AG09319 (cell line): Measurements from ENCODE around the gene RASSF10.

Experiments
- DNase-seq: peaks from one replicate; pipeline ENCODE4 v3.0.0-alpha.2; 2010; ENCODE audit warnings: low read depth; ENCODE audit errors: extremely low read depth
- TF ChIP-seq, protein P1 (sequence below): IDR thresholded peaks from 2 replicates; pipeline ENCODE4 v1.5.1; 2011; ENCODE audit warnings: low read depth, mild to moderate bottlenecking, inconsistent platforms, low read length, moderate library complexity

Gene RASSF10

DNA sequence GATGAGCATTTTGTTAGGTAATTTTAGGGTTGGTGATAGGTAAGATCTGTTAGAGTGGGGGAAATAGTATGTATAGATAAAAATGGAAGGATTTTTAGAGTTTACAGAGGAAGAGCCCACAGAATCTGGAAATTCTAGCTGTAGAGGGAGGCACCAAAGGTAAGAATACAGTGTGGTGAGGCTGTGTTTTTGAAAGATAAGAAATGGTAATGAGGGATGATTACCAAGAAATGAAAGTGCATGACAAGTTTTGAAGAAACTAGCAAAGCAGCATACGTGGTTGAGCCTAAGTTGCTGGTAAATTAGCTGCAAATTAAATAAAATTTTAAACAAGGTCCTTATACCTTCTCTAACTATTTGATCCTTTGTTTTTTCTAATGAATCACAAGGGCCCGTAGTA is 14.6 kb upstream of the RASSF10 start:
- TF ChIP-seq, protein P1, sequence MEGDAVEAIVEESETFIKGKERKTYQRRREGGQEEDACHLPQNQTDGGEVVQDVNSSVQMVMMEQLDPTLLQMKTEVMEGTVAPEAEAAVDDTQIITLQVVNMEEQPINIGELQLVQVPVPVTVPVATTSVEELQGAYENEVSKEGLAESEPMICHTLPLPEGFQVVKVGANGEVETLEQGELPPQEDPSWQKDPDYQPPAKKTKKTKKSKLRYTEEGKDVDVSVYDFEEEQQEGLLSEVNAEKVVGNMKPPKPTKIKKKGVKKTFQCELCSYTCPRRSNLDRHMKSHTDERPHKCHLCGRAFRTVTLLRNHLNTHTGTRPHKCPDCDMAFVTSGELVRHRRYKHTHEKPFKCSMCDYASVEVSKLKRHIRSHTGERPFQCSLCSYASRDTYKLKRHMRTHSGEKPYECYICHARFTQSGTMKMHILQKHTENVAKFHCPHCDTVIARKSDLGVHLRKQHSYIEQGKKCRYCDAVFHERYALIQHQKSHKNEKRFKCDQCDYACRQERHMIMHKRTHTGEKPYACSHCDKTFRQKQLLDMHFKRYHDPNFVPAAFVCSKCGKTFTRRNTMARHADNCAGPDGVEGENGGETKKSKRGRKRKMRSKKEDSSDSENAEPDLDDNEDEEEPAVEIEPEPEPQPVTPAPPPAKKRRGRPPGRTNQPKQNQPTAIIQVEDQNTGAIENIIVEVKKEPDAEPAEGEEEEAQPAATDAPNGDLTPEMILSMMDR, result no peak
- DNase-seq, result no peak

DNA sequence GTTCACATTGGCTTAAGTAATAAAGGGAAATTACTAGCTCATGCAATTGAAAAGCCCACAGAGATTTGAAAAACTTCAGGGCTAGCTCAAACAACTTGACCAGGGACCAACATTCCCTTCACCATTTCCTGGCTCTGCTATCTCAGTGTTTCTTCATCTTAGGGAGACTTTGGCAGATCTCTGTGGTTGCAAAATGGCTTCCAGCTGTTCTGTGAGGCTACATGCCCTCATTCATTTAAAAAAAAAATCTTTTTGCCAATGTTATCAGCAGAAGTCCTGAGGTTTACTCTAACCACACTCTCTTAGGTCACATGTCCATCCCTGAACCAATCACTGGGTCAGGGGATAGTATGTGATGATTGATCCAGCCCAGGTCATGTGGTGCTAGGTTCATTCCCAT is 13.9 kb upstream of the RASSF10 start:
- TF ChIP-seq, protein P1, result no peak
- DNase-seq, result peak; percentile 28

DNA sequence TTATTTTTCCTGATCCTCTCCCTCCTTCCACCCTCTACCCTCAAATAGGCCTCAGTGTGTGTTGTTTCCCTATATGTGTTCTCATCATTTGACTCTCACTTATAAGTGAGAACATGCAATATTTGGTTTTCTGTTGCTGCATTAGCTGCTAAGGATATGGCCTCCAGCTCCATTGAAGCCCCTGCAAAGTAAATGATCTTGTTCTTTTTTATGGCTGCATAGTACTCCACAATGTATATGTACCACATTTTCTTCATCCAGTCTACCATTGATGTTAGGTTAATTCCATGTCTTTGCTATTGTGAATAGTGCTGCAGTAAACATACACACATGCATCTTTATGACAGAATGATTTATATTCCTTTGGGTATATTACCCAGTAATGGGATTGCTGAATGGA is 13.3 kb upstream of the RASSF10 start:
- no peak for DNase-seq
- TF ChIP-seq, protein P1, result no peak

DNA sequence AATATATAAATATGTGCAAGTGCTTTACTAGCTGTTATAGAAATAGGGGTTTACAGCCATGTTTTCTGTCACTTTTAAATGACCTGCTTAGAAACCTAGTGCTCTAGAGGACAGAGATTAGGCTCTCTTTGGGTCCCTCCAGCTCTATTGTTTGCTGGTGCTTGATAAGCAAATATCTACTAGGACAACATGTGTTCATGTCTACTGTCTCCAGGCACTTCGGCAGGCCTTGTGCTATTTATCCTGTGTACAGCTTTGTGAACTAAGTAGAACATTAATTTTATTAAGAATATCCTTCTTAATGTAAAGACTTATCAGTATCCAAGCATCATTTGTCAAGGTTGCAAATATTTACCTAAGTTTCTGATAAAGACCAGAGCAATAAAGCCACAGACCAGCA is 11.9 kb upstream of the RASSF10 start:
- TF ChIP-seq, protein P1, result no peak
- no peak for DNase-seq

DNA sequence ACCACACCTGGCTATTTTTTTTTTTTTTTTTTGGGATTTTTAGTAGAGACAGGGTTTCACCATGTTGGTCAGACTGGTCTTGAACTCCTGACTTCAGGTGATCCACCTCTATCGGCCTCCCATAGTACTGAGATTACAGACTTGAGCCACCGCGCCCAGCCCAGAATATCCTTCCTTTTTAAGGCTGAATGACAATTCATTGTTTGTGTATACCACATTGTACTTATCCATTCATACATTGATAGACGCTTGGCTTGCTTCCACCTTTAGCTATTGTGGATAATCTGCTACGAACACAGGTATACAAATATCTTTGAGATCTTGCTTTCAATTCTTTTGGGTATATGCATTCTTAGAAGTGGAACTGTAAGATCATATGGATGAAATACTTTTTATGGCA is 10.8 kb upstream of the RASSF10 start:
- TF ChIP-seq, protein P1, result no peak
- DNase-seq, result no peak

DNA sequence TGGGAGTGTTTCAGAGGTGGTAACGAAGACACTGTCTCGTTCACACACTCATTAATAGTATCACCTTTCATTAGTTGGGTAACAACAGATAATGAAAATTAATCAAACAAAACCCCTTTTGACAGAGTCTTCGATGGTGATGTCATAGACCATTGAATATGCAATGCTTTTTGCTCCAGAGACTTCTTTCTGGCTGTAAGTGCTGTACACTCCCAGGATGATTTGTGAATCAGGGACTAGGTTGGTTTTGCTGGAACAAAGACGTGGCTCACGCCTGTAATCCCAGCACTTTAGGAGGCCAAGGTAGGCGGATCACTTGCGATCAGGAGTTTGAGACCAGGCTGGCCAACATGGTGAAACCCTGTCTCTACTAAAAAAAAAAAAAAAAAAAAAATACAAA is 9.5 kb upstream of the RASSF10 start:
- TF ChIP-seq, protein P1, result no peak
- DNase-seq, result no peak

DNA sequence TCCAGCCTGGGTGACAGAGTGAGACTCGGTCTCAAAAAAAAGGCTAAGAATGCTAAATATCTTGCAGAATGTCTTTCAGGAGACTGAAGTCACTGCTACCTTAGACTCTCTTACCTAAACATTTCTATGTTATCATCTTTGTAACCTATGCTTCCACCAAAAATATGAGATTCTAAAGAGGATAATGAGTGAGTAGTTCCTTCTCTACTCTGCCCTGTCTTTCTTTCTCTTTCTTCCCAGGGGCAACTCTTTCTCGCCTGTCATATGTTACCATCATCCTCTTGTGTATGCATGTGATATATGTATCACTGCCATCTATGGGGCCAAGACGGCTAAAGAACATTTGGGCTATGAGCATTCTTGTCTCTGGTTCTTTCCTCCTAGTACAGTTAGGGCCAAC is 9.0 kb upstream of the RASSF10 start:
- no peak for DNase-seq
- TF ChIP-seq, protein P1, result no peak

DNA sequence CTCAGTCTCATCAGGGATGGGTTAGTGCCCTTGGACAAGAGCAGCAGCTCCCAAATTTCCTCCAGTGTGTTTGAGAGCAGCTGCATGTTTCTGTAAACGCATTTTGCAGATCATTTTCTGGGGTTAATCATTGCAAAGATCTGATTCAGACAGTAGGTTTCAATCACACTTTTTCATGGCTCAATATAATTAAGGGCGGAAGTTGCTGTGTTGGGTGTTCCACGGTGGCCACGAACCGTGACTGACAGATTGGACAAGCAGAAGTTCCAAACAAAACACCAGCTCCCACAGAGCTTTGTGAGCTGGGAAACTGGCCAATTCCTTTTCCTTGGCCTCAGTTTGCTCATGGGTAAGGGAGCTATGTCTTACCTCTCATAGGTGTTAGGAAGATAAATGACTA is 8.4 kb upstream of the RASSF10 start:
- DNase-seq, result no peak

More for the DNA sequence above, 8.4 kb upstream of the RASSF10 start:
- TF ChIP-seq, protein P1, result no peak
